Stimulated activated naive CD8-positive, alpha-beta T cell treated with anti-CD3 and anti-CD28 coated beads, Interleukin-15, amount 100 ng/mL, for 72 hours (primary cell): ENCODE measurements around the gene COL20A1.

ENCODE experiments used
- ATAC-seq: fragments of 150-1000 bp; cut with Tn5 transposase; 2 replicates; pipeline ENCODE4 v1.10.0; 2021; ENCODE audit warnings: mild to moderate bottlenecking, moderate library complexity
- DNase-seq, 2 donors: peaks; one replicate each; pipeline ENCODE4 v3.0.0; 2021 to 2022
- H3K27ac Mint-ChIP-seq, 2 donors: one replicate each; pipeline ENCODE4 v1.8.0; 2022; ENCODE audit warnings: mild to moderate bottlenecking in 2 of 2, mixed read lengths in 2 of 2, moderate library complexity in 2 of 2
- H3K27me3 Mint-ChIP-seq: one replicate; pipeline ENCODE4 v1.8.0; 2022; ENCODE audit warnings: mixed read lengths
- H3K4me1 Mint-ChIP-seq: one replicate; pipeline ENCODE4 v1.8.0; 2022; ENCODE audit warnings: mild to moderate bottlenecking, mixed read lengths
- H3K4me3 Mint-ChIP-seq, 2 donors: one replicate each; pipeline ENCODE4 v1.8.0; 2022; ENCODE audit warnings: mild to moderate bottlenecking in 2 of 2, mixed read lengths in 2 of 2, moderate library complexity in 1 of 2
- H3K9me3 Mint-ChIP-seq, 2 donors: one replicate each; pipeline ENCODE4 v1.8.0; 2022; ENCODE audit warnings: mixed read lengths in 2 of 2

Gene COL20A1

DNA sequence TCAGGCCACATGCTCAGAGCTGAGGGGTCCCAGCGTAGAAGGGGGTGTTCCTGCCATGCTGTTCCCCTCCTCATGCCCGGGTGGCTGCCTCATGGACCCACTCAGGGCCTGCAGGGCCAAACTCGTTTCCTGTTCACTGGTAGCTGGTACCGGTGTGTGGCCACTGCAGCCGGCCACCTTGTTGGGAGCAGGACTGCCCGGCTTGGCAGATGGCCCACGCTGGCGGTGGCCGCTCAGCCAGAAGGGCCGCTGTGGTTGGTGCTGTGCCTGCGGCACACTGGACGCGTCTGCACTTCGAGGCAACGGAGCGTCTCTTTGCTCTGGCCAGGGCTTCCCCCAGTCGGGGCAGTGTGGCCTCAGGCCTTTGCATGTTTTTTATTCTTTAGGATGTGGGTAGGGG, 10.0 kb upstream of the COL20A1 start:
- Mint-ChIP-seq H3K9me3 (no peaks in the 10 kb centered on the region), H3K27me3 (no peaks in the 10 kb centered on the region), H3K4me1 (no peaks in the 10 kb centered on the region), H3K27ac (no peak overlapping the region), H3K4me3 (no peak overlapping the region)
- no peak for ATAC-seq
- no peak for DNase-seq

DNA sequence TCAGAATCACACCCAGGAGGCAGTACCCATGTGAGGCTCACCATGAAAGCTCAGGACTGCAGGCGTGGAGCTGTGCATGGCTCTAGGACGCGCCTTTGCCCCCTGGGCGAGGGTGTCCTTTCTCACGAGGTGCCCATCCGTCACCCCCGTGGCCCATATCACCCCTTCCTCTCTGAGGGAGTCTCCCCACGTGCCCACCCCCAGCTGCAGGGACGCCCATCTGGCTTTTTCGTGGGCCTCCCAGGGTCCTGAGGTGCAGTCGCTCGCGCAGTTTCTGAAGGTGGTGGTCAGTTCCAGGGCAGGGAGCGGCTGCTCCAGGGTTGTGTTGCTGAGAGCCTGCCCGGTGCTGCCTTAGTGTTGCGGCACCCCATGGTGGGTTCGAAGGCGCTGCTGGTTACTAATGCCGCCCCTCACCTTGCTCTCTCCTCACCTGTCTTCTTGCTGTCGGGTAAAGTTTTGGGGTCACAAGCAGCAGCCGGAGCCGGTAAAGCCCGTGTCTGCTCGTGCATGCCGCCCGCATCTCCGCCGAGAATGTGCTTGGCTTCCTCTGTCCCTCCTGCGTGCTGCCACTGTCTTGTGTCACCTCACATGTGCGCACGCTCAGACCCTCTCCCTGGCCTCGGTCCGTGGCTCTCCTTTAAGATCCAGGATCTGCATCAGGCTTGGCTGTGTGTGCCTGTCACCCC, 9.4 kb upstream of the COL20A1 start:
- no peaks in the 10 kb centered on the region for H3K27me3 Mint-ChIP-seq
- peak overlapping the region; percentile 71 to 76 for H3K4me3 Mint-ChIP-seq
- peak; percentile 24 for ATAC-seq
- H3K27ac Mint-ChIP-seq, result peak overlapping the region in 1 of 2 donors; percentile 76
- no peaks in the 10 kb centered on the region for H3K4me1 Mint-ChIP-seq
- no peak for DNase-seq
- no peaks in the 10 kb centered on the region for H3K9me3 Mint-ChIP-seq

DNA sequence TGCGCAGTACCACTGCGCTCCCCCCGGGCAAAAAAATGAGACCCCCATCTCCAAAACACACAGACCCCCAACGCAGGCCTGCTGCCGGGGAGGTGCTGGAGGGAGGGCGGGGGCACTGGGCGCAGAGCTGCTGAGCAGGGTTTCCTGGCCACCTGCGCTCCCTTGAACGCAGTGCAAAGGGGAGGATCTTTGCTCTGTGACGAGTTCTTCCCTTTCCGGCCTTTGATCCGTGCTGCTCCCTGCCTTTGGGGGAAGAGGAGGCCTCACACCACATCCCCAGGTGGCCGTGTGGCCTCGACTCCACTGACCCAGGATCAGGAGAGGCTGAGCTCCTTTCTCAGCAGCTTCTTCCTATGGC, 8.9 kb upstream of the COL20A1 start:
- Mint-ChIP-seq H3K27me3 (no peaks in the 10 kb centered on the region), H3K27ac (peak overlapping the region; percentile 22 to 76), H3K4me3 (peak overlapping the region; percentile 71 to 76), H3K4me1 (no peaks in the 10 kb centered on the region), H3K9me3 (no peaks in the 10 kb centered on the region)
- no peak for DNase-seq
- ATAC-seq, result peak; percentile 70

DNA sequence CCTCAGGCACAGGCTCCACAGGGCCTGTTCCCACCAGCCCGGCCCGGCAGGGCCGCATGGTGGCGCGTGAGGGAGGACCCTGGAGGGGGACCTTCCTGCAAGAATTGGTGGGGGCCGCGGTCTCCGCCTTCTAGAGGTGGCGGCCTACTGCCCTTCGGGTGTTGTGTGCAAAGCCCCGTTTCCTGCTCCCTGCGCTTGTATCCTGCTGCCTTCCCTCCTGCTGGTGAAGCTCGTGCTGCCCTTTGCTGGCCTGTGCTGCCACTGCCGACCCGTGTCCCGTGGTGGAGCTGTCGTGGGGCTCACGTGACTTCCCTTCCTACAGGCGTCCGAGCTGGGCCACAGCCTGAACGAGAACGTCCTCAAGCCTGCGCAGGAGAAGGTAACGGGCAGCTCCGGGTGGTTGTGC, 8.4 kb upstream of the COL20A1 start:
- Mint-ChIP-seq H3K4me3 (peak overlapping the region; percentile 71 to 76), H3K9me3 (no peaks in the 10 kb centered on the region), H3K4me1 (no peaks in the 10 kb centered on the region), H3K27me3 (no peaks in the 10 kb centered on the region), H3K27ac (no peak overlapping the region)
- peak; percentile 33 for ATAC-seq
- DNase-seq, result no peak

DNA sequence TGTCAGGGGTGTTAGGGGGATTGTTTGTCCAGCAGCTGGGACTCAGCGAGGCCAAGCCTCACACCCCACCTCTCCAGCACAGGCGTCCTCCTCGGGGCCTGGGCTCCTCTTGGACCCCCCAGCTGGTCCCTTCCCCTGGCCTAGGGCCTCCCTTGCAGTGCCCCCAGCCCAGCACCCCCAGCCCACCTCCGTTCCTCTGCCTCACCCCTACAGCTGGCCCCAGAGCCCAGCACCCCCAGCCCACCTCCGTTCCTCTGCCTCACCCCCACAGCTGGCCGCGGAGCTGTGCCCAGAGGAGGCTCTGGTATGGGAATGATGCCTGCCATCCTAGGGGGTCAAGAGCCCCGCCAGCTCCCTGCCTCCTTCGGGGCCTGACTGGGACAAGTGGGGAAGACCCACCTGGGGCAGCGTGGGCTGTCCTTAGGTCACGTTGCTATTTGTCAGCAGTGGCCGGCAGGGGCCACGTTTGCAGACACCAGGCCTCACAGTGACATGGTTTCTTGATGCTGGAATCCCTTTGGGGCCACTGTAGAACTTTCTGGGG, 7.9 kb upstream of the COL20A1 start:
- peak overlapping the region; percentile 71 for H3K4me3 Mint-ChIP-seq
- no peak for DNase-seq
- no peaks in the 10 kb centered on the region for H3K27me3 Mint-ChIP-seq
- ATAC-seq, result no peak
- H3K4me1 Mint-ChIP-seq, result no peaks in the 10 kb centered on the region
- peak overlapping the region in 1 of 2 donors; percentile 74 for H3K27ac Mint-ChIP-seq
- H3K9me3 Mint-ChIP-seq, result no peaks in the 10 kb centered on the region

DNA sequence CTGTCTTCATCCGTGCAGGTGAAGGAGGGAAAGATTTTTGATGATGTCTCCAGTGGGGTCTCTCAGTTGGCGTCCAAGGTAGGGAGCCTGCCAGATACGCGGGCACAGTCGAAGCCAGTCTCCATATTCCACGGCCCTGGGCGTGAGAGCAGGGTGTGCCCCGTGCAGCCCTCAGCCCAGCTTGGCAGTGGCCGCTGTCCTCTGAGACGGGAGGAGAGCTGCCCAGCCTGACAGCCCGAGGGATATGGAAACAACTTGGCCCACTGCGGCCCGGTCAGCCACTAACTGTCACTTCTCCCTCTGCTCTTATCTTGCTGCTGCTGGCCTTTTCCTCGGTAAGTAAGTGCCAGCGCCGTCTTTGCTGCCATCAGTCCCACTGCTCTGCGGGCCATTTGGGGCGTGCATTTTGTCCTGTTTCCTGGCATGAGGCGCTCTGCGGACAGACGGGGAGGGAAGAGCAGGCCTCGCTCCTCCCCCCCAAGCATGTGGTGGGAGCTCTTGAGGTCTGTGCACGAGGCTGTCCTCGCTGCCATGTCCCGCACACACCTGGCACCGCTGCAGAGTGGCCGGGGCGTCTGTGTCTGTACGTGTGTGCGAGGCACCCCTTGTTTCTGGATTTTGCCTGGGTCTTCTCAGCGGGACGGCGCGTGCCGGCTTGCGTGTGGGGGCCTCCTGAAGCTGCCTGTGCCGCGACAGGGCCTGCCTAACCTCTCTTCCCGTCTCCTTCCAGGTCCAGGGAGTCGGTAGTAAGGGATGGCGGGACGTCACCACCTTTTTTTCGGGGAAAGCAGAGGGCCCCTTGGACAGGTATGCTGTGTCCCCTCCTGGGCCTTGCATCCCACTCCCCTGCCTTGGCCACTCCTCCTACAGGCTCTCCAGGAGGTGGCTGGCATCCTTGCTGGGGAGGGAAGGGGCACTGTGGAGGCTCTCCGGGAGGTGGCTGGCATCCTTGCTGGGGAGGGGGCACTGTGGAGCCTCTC, 7.1 kb upstream of the COL20A1 start:
- H3K27me3 Mint-ChIP-seq, result no peaks in the 10 kb centered on the region

DNA sequence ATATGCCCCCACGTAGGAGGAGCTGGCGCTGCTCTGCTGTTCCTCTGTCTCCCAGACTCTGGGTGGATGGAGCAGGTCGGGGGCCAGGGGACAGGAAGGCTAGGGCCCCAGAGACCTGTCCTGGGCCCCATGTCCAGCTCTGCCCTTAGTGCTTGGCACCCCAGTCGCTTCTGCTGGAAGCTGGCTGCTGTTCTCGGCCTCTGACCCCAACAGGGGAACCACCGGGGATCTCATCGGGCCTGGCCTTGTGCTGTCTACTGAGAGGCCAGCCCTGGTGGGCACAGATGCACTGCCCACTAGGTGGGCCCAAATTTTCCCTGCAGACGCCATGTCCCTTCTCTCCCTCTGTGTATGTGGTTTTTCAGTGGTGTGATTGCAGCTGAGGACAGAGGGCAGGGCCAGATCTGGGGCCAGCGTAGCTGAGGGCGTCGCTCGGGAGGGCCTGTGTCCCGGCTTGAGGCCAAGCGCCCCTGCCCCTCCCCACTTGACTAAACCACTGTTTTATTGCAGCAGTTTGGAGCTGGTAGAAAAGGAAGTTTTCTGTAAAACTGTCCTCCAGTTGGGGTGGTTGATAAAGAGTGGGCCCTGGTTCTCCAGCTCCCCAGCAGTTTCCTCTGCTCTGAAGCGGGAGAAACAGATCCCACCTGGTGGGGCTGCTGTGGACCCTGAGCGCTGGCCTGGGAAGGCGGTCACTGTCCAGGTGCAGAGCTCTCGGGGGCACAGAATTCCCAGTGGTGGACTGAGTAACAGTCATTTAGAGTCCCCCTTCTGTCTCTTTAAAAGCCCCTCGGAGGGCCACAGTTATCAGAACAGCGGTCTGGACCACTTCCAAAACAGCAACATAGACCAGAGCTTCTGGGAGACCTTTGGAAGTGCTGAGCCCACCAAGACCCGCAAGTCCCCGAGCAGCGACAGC, 5.9 kb upstream of the COL20A1 start:
- Mint-ChIP-seq H3K4me1 (peaks cover 7% of the 10 kb centered on the region), H3K27ac (peak overlapping the region in 1 of 2 donors; percentile 46), H3K4me3 (no peak overlapping the region), H3K27me3 (no peaks in the 10 kb centered on the region), H3K9me3 (no peaks in the 10 kb centered on the region)
- DNase-seq (no peak), ATAC-seq (no peak)

More for the DNA sequence above, 7.1 kb upstream of the COL20A1 start:
- Mint-ChIP-seq H3K4me3 (peak overlapping the region in 1 of 2 donors; percentile 37), H3K9me3 (no peaks in the 10 kb centered on the region), H3K4me1 (peaks cover 6% of the 10 kb centered on the region), H3K27ac (peak overlapping the region in 1 of 2 donors; percentile 19)
- ATAC-seq (no peak), DNase-seq (no peak)

DNA sequence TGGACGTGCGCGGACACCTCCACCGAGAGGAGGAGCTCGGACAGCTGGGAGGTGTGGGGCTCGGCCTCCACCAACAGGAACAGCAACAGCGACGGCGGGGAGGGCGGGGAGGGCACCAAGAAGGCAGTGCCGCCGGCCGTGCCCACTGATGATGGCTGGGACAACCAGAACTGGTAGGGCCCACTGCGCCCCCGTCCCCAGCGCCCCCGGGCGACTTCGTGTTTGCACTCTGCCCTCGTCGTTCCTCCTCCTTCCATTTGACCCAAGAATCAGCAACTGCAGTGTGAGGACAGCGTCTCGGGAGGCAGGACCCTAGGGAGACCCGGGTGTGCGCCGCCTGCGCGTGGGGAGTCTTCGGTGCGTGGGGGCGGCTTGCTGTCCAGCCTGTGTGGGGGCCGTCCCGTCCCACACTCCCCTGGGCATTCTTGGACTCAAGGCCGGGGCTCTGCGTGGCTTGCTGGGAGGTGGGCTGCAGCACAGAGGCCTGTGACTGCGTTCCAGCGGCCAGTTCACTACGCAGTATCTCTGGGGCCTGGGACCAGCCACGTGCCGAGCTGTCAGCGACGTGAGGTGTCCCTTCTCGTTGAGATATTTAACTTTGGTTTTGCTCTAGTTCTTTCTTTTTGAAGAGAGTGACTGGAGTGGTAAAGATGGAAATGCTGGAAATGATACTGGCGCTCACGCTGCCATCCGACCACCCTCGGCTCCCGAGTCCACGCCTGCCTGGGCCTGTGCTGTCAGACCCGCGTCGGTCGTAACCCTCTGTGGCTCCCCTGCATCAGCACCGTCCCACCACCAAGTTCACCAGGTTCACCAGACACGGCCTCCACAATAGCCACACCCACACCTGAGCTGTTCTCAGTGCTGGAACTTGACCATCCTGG, 5.0 kb upstream of the COL20A1 start:
- ATAC-seq (no peak), DNase-seq (no peak)
- Mint-ChIP-seq H3K4me3 (no peak overlapping the region), H3K27ac (no peak overlapping the region), H3K4me1 (peaks cover 7% of the 10 kb centered on the region), H3K27me3 (no peaks in the 10 kb centered on the region), H3K9me3 (no peaks in the 10 kb centered on the region)

DNA sequence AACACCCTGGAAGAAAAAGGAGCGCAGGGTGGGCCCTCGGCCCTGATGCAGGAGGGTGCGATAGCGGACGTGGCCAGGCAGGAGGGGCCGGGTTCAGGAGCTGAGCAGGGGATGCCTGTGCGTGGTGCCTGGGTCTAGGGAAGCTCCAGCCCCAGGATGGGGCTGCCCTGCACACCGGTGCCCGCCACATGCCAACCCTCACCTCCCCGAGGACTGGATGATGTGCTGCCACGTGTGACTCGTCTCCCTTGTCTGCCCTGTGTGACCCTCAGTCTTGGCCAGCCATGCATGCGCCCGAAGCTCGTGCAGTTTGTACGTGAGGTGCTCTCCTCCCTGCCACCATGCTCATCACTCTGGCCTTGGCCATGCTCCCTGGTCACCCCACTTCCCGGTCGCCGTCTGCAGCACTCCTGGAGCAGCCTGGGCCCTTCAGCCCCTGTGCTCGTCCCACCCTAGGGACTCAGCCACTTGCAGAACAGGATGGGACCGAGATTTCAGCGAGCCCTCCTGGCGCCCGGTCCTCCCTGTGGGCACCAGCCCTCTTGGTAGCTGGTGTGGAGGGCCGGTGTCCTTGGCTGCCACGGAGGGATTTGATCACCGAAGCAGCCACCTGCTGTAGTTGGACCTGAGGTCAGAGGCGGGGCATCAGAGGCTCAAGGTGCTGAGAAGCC, 4.3 kb upstream of the COL20A1 start:
- no peaks in the 10 kb centered on the region for H3K27me3 Mint-ChIP-seq
- no peak overlapping the region for H3K4me3 Mint-ChIP-seq
- DNase-seq (no peak), ATAC-seq (no peak)
- H3K27ac Mint-ChIP-seq, result no peak overlapping the region
- H3K4me1 Mint-ChIP-seq, result peaks cover 7% of the 10 kb centered on the region
- H3K9me3 Mint-ChIP-seq, result no peaks in the 10 kb centered on the region

DNA sequence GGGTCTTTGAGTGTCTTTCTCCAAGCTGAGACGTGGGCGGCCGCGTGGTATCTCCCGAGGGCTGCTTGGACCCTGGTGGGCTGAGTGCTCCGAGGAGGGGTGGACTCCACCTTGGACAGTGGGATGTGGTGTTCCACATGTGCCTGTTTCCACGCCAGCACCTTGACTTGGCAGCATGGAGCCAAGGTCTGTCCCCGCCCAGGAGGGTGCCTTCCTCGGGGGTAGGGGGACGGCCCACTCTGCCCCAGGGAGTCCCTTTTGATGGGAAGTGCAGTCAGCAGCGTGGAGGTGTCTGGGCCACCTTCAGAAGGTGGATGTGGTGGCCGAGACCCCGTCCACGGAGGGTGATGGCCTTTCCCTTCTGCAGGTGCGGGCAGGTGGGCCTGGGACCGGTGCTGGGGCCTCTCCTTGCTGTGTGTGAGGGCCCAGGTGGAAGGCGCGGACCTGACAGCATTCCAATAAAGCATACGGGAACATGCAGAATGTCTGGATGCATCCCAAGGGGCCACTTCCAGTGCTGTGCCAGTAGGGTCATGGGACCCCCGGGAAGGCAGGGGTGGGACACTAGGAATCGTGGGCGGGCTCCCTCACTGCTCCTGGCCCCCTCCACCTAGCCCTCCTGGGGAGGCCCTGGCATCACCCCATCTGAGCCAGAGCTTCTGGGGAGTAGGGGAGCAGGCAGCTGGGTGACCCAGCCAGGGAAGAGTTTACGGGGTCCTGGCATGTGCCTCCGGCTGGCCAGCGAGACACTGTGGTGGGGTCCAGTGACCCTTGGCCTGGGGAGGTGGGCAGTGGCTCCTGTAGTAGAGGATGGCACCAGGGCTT, 3.5 kb upstream of the COL20A1 start:
- no peak overlapping the region for H3K4me3 Mint-ChIP-seq
- H3K27me3 Mint-ChIP-seq, result peaks cover 1% of the 10 kb centered on the region

DNA sequence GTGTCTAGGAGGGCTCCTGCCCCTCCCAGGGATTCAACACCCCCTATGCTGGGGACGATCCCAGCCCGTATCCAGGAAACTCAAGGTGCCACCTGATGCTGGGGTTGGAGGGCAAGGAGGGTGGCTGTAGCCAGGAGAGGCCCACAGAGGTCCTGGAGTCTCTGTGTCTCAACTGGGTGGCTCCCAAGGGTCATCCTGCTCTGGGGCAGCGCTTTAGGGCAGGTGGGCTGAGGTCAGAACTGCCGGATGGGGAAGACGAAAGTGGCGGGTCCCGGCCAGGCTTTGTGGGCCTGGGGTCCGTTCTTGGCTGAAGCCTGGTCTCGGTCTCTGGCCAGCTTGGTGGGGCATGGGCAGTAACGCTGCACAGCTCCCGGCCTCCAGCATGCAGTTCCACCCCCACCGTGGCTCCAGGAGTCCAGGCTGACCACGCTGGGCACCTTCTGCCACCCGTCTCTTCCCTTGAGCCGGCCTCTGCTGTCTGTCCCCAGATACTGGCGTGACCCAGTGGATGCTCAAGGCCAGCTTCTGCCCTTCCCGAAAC, 2.8 kb upstream of the COL20A1 start:
- Mint-ChIP-seq H3K27ac (peak overlapping the region in 1 of 2 donors; percentile 42), H3K9me3 (no peaks in the 10 kb centered on the region), H3K4me1 (peaks cover 14% of the 10 kb centered on the region), H3K4me3 (no peak overlapping the region), H3K27me3 (peaks cover 8% of the 10 kb centered on the region)
- ATAC-seq (no peak), DNase-seq (no peak)

More for the DNA sequence above, 3.5 kb upstream of the COL20A1 start:
- ATAC-seq, result no peak
- peaks cover 7% of the 10 kb centered on the region for H3K4me1 Mint-ChIP-seq
- peak overlapping the region; percentile 58 to 82 for H3K27ac Mint-ChIP-seq
- no peak for DNase-seq
- no peaks in the 10 kb centered on the region for H3K9me3 Mint-ChIP-seq

DNA sequence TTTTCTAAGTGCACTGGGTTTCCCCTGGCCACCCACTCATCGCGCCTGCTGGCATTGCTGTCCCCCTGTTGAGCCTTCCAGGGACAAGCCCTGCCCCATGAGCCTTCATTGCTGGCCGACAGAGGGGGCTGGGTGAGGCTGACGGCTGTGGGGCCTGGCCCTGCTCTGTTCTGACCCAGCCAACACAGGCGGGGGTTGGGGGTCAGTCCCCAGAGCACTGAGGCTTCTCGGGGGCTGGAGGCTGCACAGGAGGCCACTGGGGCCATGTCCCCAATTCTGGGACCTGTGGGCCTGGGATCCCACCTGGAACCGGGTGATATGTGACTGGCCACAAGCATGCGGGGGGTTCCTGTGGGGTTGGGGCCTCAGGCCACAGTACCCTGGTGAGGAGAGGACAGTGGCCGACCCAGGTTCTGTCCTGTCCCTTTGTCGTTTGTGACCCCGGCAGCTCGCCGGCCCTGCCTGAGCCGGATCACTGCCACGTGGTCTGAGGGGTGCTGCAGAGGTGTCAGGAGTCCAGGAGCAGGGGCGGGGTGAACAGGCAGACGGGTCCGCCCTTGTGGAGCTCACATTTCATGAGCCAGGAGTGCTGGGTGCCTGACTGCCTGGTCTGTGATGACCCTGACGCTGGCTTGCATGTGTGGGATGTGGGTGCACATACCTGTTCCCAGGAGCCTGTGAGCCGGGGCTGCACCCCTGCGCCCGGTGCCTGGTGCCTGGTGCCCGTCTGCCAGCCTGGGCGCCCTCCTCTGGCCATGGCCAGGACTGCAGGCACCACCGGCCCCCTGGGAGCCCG, 2.1 kb upstream of the COL20A1 start:
- H3K27me3 Mint-ChIP-seq, result peaks cover 15% of the 10 kb centered on the region
- H3K9me3 Mint-ChIP-seq, result no peaks in the 10 kb centered on the region
- H3K27ac Mint-ChIP-seq, result peak overlapping the region in 1 of 2 donors; percentile 74
- peaks cover 21% of the 10 kb centered on the region for H3K4me1 Mint-ChIP-seq
- DNase-seq, result peak; percentile 68 to 74
- peak; percentile 64 for ATAC-seq
- no peak overlapping the region for H3K4me3 Mint-ChIP-seq
